GM12874 (cell line): ENCODE data around the gene TMEM132A.
A peak's percentile ranks its signal among the peaks of the same experiment; 100 is the strongest.

ENCODE experiments used
- TF ChIP-seq, protein P1 (sequence below): IDR thresholded peaks from 2 replicates; pipeline ENCODE4 v1.5.1; 2011; ENCODE audit warnings: low read depth, mild to moderate bottlenecking, control low read depth, low read length, moderate library complexity; ENCODE audit not compliant: insufficient read depth

The TMEM132A gene

DNA sequence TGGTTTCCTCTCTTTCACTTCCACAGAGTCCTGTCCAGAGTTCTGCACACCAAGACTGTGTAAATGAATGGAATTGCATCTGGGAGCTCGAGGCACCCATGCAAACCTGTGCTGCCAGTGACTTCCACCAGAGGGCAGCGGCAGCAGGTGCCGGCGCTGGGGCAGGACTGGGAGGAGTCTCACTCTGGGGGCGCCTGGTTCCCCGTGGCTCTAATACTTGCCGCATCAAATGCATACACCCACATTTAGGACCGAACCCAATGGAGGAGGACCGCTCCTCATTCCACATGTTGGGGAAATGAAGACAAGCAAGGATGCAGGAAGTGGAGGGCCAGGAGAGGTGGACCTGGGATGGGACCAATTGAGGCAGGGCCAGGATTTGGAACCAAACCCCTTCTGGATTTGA is 46.1 kb downstream of the TMEM132A start:
- TF ChIP-seq, protein P1, sequence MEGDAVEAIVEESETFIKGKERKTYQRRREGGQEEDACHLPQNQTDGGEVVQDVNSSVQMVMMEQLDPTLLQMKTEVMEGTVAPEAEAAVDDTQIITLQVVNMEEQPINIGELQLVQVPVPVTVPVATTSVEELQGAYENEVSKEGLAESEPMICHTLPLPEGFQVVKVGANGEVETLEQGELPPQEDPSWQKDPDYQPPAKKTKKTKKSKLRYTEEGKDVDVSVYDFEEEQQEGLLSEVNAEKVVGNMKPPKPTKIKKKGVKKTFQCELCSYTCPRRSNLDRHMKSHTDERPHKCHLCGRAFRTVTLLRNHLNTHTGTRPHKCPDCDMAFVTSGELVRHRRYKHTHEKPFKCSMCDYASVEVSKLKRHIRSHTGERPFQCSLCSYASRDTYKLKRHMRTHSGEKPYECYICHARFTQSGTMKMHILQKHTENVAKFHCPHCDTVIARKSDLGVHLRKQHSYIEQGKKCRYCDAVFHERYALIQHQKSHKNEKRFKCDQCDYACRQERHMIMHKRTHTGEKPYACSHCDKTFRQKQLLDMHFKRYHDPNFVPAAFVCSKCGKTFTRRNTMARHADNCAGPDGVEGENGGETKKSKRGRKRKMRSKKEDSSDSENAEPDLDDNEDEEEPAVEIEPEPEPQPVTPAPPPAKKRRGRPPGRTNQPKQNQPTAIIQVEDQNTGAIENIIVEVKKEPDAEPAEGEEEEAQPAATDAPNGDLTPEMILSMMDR = peak; percentile 91

GRCh38 chr11:60970890-60971289 is 46.6 kb downstream of the TMEM132A start:
- TF ChIP-seq, protein P1 = no peak

DNA sequence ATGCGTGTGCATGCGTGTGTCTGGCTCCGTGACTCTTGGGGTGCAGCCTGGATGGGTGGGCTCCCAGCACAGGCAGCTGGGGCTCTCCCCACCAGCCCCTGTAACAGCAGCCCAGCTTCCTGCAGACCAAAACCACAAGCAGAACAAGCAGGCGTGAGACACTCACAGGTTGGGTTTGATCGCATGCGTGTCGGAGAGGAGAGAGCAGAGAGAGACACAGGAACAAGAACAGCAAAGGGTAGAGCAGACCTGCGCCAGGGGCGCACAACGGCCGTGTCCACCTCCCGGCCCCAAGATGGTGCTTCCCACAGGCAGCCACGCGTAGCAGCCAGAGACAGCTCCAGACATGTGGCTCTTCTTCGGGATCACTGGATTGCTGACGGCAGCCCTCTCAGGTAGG is 47.3 kb downstream of the TMEM132A start, which contains the start of gene CD6:
Gene CD6, plus strand, starts transcription at position 161 of the 400 bp plus-strand sequence. Its CDS starts 186 bp downstream, at position 347.
- TF ChIP-seq, protein P1 = no peak

GRCh38 chr11:60972182-60973030 is 48.1 kb downstream of the TMEM132A start:
- TF ChIP-seq, protein P1 = no peak

DNA sequence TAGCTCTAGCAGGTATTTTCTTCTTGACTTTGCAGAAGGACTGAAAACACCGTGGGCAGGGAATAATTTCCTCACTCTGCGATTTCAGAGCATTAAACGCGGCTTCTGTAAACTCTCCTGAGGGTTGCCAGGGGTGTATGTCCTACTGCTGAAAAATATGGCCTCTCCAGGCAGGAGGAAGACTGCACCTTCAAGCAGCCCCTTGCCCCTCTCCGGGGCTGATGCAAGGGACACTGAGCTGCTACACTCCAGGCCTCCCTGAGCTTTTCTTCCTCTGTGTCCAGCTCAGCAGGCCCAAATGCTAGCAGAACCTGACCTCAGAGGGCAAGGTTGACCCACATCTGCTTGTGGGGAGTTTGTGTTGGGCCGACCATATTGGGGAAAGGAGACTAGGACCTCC is 49.4 kb downstream of the TMEM132A start:
- TF ChIP-seq, protein P1 = no peak

- TF ChIP-seq, protein P1 = no peak
Observed at GRCh38 chr11:60974726-60975125, 50.5 kb downstream of the TMEM132A start.

GRCh38 chr11:60977224-60977623 is 53.0 kb downstream of the TMEM132A start:
- TF ChIP-seq, protein P1 = no peak
